Measurements from ENCODE around the gene CYB561D2. TPM values are rescaled to one million over a fixed set of nuclear protein-coding genes. Genes with fewer than 3 reads are reported as not detected.

Gene CYB561D2
- total RNA-seq, 1 experiment from 2014 or later: 31.4 TPM

GRCh38 chr3:50378757-50379156, 28.1 kb downstream of the CYB561D2 start:
- DNase-seq (ENCODE audit: low spot score): no peak
- in situ Hi-C loops (cut with HindIII; ENCODE audit: low sequenced_read_pairs): no loop called here

- DNase-seq (ENCODE audit: low spot score): no peak
Observed at GRCh38 chr3:50380405-50381085, 29.9 kb downstream of the CYB561D2 start.

GRCh38 chr3:50381383-50381782, 30.7 kb downstream of the CYB561D2 start:
- in situ Hi-C loops (cut with HindIII; ENCODE audit: low sequenced_read_pairs): no loop called here

More at GRCh38 chr3:50380405-50381085, 29.9 kb downstream of the CYB561D2 start:
- in situ Hi-C loops (cut with HindIII; ENCODE audit: low sequenced_read_pairs): no loop called here

GRCh38 chr3:50382722-50383121, 32.1 kb downstream of the CYB561D2 start:
- DNase-seq (ENCODE audit: low spot score): no peak
- in situ Hi-C loops (cut with HindIII; ENCODE audit: low sequenced_read_pairs): no loop called here

More at GRCh38 chr3:50381383-50381782, 30.7 kb downstream of the CYB561D2 start:
- no peak for DNase-seq (ENCODE audit: low spot score)

GRCh38 chr3:50383750-50384149, 33.1 kb downstream of the CYB561D2 start:
- in situ Hi-C loops (cut with HindIII; ENCODE audit: low sequenced_read_pairs): no loop called here
- no peak for DNase-seq (ENCODE audit: low spot score)

GRCh38 chr3:50385754-50386153, 35.1 kb downstream of the CYB561D2 start:
- in situ Hi-C loops (cut with HindIII; ENCODE audit: low sequenced_read_pairs): no loop called here
- no peak for DNase-seq (ENCODE audit: low spot score)

GRCh38 chr3:50388016-50388719, 37.5 kb downstream of the CYB561D2 start:
- DNase-seq (ENCODE audit: low spot score): peak; percentile 72
- in situ Hi-C loops (cut with HindIII; ENCODE audit: low sequenced_read_pairs): no loop called here

- in situ Hi-C loops (cut with HindIII; ENCODE audit: low sequenced_read_pairs): no loop called here
- no peak for DNase-seq (ENCODE audit: low spot score)
Observed at GRCh38 chr3:50388720-50389413, 38.2 kb downstream of the CYB561D2 start.

GRCh38 chr3:50389414-50389767, 38.7 kb downstream of the CYB561D2 start:
- in situ Hi-C loops (cut with HindIII; ENCODE audit: low sequenced_read_pairs): no loop called here
- DNase-seq (ENCODE audit: low spot score): no peak

- in situ Hi-C loops (cut with HindIII; ENCODE audit: low sequenced_read_pairs): no loop called here
- peak; percentile 97 for DNase-seq (ENCODE audit: low spot score)
Observed at GRCh38 chr3:50390508-50391224, 40.0 kb downstream of the CYB561D2 start.

GRCh38 chr3:50392101-50392715, 41.5 kb downstream of the CYB561D2 start:
- in situ Hi-C loops (cut with HindIII; ENCODE audit: low sequenced_read_pairs): no loop called here
- DNase-seq (ENCODE audit: low spot score): peak; percentile 25

GRCh38 chr3:50393061-50393460, 42.4 kb downstream of the CYB561D2 start:
- in situ Hi-C loops (cut with HindIII; ENCODE audit: low sequenced_read_pairs): no loop called here

GRCh38 chr3:50395070-50395860, 44.6 kb downstream of the CYB561D2 start:
- no peak for DNase-seq (ENCODE audit: low spot score)
- in situ Hi-C loops (cut with HindIII; ENCODE audit: low sequenced_read_pairs): no loop called here

More at GRCh38 chr3:50393061-50393460, 42.4 kb downstream of the CYB561D2 start:
- no peak for DNase-seq (ENCODE audit: low spot score)

GRCh38 chr3:50396502-50396901, 45.8 kb downstream of the CYB561D2 start:
- no peak for DNase-seq (ENCODE audit: low spot score)
- in situ Hi-C loops (cut with HindIII; ENCODE audit: low sequenced_read_pairs): no loop called here

- no peak for DNase-seq (ENCODE audit: low spot score)
- in situ Hi-C loops (cut with HindIII; ENCODE audit: low sequenced_read_pairs): no loop called here
Observed at GRCh38 chr3:50401978-50402595, 51.4 kb downstream of the CYB561D2 start.

All from G401 (cell line).